Measurements from ENCODE around the gene MYH3. TPM values are rescaled to one million over a fixed set of nuclear protein-coding genes. Genes with fewer than 3 reads are reported as not detected.

MYH3 gene
- total RNA-seq, 1 experiment from 2014 or later = 2.9 TPM

GRCh38 chr17:10589553-10590145, 67.5 kb downstream of the MYH3 start:
- DNase-seq = no peak
- H2AK5ac ChIP-seq (ENCODE audit: insufficient read length, low read length) = no peak overlapping the region
- no peak overlapping the region for H2AFZ ChIP-seq (ENCODE audit: low read length)
- no peak overlapping the region for H3K18ac ChIP-seq (ENCODE audit: insufficient read length, low read depth, low read length)
- H3K4ac ChIP-seq (ENCODE audit: low read depth, low read length) = no peak overlapping the region
- TF ChIP-seq, protein P1, sequence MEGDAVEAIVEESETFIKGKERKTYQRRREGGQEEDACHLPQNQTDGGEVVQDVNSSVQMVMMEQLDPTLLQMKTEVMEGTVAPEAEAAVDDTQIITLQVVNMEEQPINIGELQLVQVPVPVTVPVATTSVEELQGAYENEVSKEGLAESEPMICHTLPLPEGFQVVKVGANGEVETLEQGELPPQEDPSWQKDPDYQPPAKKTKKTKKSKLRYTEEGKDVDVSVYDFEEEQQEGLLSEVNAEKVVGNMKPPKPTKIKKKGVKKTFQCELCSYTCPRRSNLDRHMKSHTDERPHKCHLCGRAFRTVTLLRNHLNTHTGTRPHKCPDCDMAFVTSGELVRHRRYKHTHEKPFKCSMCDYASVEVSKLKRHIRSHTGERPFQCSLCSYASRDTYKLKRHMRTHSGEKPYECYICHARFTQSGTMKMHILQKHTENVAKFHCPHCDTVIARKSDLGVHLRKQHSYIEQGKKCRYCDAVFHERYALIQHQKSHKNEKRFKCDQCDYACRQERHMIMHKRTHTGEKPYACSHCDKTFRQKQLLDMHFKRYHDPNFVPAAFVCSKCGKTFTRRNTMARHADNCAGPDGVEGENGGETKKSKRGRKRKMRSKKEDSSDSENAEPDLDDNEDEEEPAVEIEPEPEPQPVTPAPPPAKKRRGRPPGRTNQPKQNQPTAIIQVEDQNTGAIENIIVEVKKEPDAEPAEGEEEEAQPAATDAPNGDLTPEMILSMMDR (conservative IDR thresholded peaks at IDR 0.05) = no peak
- no peak overlapping the region for H3K4me2 ChIP-seq (ENCODE audit: insufficient read depth, insufficient read length, low read length)
- H3K4me1 Mint-ChIP-seq = no peaks in the 10 kb centered on the region
- H2BK5ac ChIP-seq (ENCODE audit: insufficient read length, low read length) = no peak overlapping the region
- H2BK15ac ChIP-seq (ENCODE audit: low read depth, low read length) = no peak overlapping the region
- no peak overlapping the region for H3K14ac ChIP-seq (ENCODE audit: insufficient read depth, low read length)
- H2BK12ac ChIP-seq (ENCODE audit: insufficient read length, low read depth, low read length) = no peak overlapping the region
- no peak overlapping the region for H4K8ac ChIP-seq (replicated peaks; ENCODE audit: insufficient read length, low read depth, low read length)
- no peaks in the 10 kb centered on the region for H3K27me3 Mint-ChIP-seq (ENCODE audit: low read depth)
- H3K79me2 ChIP-seq (ENCODE audit: insufficient read depth, low read length) = no peaks in the 10 kb centered on the region
- no peak overlapping the region for H3K27ac ChIP-seq (ENCODE audit: insufficient read length, low read depth, low read length)
- no CpG with 5 or more reads among the region's 8 CpGs for WGBS (ENCODE audit: extremely low coverage, insufficient read length, low lambda C conversion rate)
- H3K27me3 ChIP-seq (ENCODE audit: insufficient read depth, low read length) = no peaks in the 10 kb centered on the region
- no peaks in the 10 kb centered on the region for H3K9me3 ChIP-seq (ENCODE audit: control insufficient read depth, low read depth, low read length)
- H4K20me1 ChIP-seq (ENCODE audit: control insufficient read depth, insufficient read depth, insufficient read length) = no peaks in the 10 kb centered on the region
- H3K27ac Mint-ChIP-seq = no peak overlapping the region; a peak in 1 of 7 replicates
- H4K91ac ChIP-seq (ENCODE audit: insufficient read length, low read depth, low read length) = no peak overlapping the region
- no peak overlapping the region for H4K5ac ChIP-seq (ENCODE audit: insufficient read length, low read depth, low read length)
- H3T11ph ChIP-seq (ENCODE audit: low read length) = no peak overlapping the region
- H3K4me1 ChIP-seq (ENCODE audit: insufficient read depth, low read length) = no peaks in the 10 kb centered on the region
- no peak overlapping the region for H3K4me3 Mint-ChIP-seq
- no peaks in the 10 kb centered on the region for H3K23me2 ChIP-seq (ENCODE audit: insufficient read length, low read depth, low read length, poor library complexity, severe bottlenecking)
- no peak overlapping the region for H3K9ac ChIP-seq (ENCODE audit: extremely low read depth, insufficient read length, low read length)
- H2BK20ac ChIP-seq (ENCODE audit: low read depth, low read length, poor library complexity, severe bottlenecking) = no peak overlapping the region
- no peak overlapping the region for H3K23ac ChIP-seq (ENCODE audit: insufficient read length, low read depth, low read length)
- peaks cover 0 to 5% of the 10 kb centered on the region in 2 experiments; a peak in 3 of 5 replicates for H3K9me3 Mint-ChIP-seq
- no peak overlapping the region for H3K56ac ChIP-seq (ENCODE audit: insufficient read length, low read depth, low read length)
- no peaks in the 10 kb centered on the region for H3K79me1 ChIP-seq (ENCODE audit: insufficient read depth, low read depth, low read length, poor library complexity, severe bottlenecking)
- H2BK120ac ChIP-seq (ENCODE audit: low read depth, low read length, poor library complexity, severe bottlenecking) = no peak overlapping the region
- H3K36me3 Mint-ChIP-seq (ENCODE audit: insufficient read depth in 1 of 3, low read depth in 3 of 3) = peaks cover 0 to 2% (median 0%) of the 10 kb centered on the region in 3 experiments; a peak in 2 of 7 replicates

All from H9 (cell line).